ENCODE data around the gene EYS.

The EYS gene

DNA sequence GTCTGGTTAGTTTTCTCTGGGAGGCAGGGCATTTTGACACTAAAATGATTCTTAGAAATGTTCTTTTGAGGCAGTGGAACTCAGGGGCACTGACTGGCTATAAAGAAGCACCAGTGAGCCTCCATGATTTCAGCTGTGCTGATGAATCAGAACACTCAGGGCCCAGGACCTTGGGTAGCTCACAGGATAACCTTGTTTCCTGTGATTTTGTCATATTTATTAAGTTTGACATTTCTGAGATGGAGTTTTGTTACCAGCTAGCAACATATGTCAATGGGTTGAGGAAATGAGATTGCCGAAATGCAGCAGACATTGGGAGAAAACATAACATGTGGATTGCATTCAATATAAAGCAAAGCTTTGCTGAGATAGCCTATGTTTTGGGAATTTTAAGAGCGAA lies 802.4 kb downstream of the EYS start:
- no peaks in the 10 kb centered on the region for H3K27me3 ChIP-seq (ENCODE audit: control insufficient read depth, insufficient read depth, low read length)
- H3K79me2 ChIP-seq, result no peaks in the 10 kb centered on the region
- no peak overlapping the region for H3K9ac ChIP-seq
- H2AFZ ChIP-seq, result no peak overlapping the region
- H3K4me2 ChIP-seq (ENCODE audit: low read length), result no peak overlapping the region
- no peak overlapping the region for H3K4me3 ChIP-seq (ENCODE audit: low read depth, low read length)
- H3K9me3 ChIP-seq (ENCODE audit: control insufficient read depth, low read length), result no peaks in the 10 kb centered on the region
- H3K36me3 ChIP-seq (ENCODE audit: control insufficient read depth, insufficient read depth, low read length), result no peaks in the 10 kb centered on the region
- no peaks in the 10 kb centered on the region for H3K4me1 ChIP-seq
- TF ChIP-seq, protein P1, sequence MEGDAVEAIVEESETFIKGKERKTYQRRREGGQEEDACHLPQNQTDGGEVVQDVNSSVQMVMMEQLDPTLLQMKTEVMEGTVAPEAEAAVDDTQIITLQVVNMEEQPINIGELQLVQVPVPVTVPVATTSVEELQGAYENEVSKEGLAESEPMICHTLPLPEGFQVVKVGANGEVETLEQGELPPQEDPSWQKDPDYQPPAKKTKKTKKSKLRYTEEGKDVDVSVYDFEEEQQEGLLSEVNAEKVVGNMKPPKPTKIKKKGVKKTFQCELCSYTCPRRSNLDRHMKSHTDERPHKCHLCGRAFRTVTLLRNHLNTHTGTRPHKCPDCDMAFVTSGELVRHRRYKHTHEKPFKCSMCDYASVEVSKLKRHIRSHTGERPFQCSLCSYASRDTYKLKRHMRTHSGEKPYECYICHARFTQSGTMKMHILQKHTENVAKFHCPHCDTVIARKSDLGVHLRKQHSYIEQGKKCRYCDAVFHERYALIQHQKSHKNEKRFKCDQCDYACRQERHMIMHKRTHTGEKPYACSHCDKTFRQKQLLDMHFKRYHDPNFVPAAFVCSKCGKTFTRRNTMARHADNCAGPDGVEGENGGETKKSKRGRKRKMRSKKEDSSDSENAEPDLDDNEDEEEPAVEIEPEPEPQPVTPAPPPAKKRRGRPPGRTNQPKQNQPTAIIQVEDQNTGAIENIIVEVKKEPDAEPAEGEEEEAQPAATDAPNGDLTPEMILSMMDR (IDR thresholded peaks at IDR 0.05), result no peak
- no peak overlapping the region for H3K27ac ChIP-seq

DNA sequence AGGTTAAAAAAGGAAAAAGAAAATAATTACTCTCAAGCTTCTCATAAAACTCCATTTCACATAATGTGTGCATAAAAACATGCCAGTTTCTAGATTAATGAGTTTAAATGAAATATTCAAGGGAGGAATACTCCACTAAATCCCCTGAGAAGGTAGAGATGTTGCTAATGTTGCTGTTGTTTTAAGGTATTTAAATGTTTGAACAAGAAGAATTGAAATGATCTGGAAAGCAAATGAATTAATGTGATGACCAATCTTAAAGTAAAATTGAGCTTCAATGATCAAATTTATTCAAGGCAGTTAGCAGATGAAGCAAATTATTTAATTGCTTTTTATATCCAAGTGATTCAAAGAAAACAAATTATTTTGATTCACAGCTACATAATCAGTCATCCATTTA lies 804.4 kb downstream of the EYS start:
- Histone ChIP-seq H2AFZ (no peak overlapping the region), H3K27me3 (ENCODE audit: control insufficient read depth, insufficient read depth, low read length) (no peaks in the 10 kb centered on the region), H3K27ac (no peak overlapping the region), H3K79me2 (no peaks in the 10 kb centered on the region), H3K4me2 (ENCODE audit: low read length) (no peak overlapping the region), H3K36me3 (ENCODE audit: control insufficient read depth, insufficient read depth, low read length) (no peaks in the 10 kb centered on the region), H3K9me3 (ENCODE audit: control insufficient read depth, low read length) (no peaks in the 10 kb centered on the region), H3K9ac (no peak overlapping the region), H3K4me1 (no peaks in the 10 kb centered on the region), H3K4me3 (ENCODE audit: low read depth, low read length) (no peak overlapping the region)
- TF ChIP-seq, protein P1 (IDR thresholded peaks at IDR 0.05), result no peak

DNA sequence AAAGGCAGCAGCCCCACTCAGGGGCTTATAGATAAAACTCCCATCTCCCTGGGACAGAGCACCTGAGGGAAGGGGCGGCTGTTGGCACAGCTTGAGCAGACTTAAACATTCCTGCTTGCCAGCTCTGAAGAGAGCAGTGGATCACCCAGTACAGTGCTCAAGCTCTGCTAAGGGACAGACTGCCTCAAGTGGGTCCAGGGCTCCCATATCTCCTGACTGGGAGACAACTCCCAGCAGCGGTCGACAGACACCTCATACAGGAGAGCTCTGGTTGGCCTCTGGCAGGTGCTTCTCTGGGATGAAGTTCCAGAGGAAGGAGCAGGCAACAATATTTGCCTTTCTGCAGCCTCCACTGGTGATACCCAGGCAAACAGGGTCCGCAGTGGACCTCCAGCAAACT lies 810.1 kb downstream of the EYS start:
- H3K4me2 ChIP-seq (ENCODE audit: low read length), result no peak overlapping the region
- no peaks in the 10 kb centered on the region for H3K36me3 ChIP-seq (ENCODE audit: control insufficient read depth, insufficient read depth, low read length)
- TF ChIP-seq, protein P1 (IDR thresholded peaks at IDR 0.05), result no peak
- H3K27me3 ChIP-seq (ENCODE audit: control insufficient read depth, insufficient read depth, low read length), result no peaks in the 10 kb centered on the region
- H2AFZ ChIP-seq, result no peak overlapping the region
- H3K79me2 ChIP-seq, result no peaks in the 10 kb centered on the region
- no peaks in the 10 kb centered on the region for H3K4me1 ChIP-seq
- no peak overlapping the region for H3K27ac ChIP-seq
- no peak overlapping the region for H3K4me3 ChIP-seq (ENCODE audit: low read depth, low read length)
- no peaks in the 10 kb centered on the region for H3K9me3 ChIP-seq (ENCODE audit: control insufficient read depth, low read length)
- no peak overlapping the region for H3K9ac ChIP-seq

DNA sequence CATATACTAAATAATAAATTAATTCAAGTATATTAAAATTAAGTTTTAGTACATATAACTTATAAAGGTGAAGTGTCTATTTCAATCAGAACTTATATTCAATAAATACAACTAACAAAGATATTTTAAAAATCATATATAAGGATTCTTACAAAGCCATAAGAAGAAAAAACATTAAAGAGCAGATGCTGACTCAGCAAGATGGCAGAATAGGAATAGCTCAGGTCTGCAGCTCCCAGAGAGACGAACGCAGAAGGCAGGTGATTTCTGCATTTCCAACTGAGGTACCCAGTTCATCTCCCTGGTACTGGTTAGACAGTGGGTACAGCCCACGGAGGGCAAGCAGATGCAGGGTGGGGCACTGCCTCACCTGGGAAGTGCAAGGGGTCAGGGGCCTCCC lies 811.1 kb downstream of the EYS start:
- H3K4me2 ChIP-seq (ENCODE audit: low read length), result no peak overlapping the region
- no peaks in the 10 kb centered on the region for H3K4me1 ChIP-seq
- H3K9me3 ChIP-seq (ENCODE audit: control insufficient read depth, low read length), result no peaks in the 10 kb centered on the region
- H3K36me3 ChIP-seq (ENCODE audit: control insufficient read depth, insufficient read depth, low read length), result no peaks in the 10 kb centered on the region
- TF ChIP-seq, protein P1 (IDR thresholded peaks at IDR 0.05), result no peak
- H3K27me3 ChIP-seq (ENCODE audit: control insufficient read depth, insufficient read depth, low read length), result no peaks in the 10 kb centered on the region
- H3K4me3 ChIP-seq (ENCODE audit: low read depth, low read length), result no peak overlapping the region
- no peak overlapping the region for H2AFZ ChIP-seq
- no peak overlapping the region for H3K9ac ChIP-seq
- no peak overlapping the region for H3K27ac ChIP-seq
- no peaks in the 10 kb centered on the region for H3K79me2 ChIP-seq

DNA sequence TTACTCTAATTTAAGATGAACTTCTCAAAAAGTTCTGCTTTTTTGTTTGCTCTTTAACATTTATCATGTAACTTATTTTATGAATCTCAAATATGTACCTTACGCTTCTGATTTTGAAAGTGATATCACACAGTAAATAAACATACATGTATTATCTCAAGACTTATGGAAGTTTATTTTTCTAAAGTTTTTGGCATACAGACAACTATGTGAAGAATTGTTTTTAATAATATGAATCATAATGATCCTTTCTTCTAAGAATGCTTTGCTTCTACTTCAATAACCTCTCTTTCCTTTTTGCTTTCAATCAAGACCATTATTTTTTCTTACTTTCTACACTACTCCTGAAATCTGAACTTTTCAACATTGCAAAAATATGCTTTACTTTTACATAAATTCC lies 816.4 kb downstream of the EYS start:
- H3K36me3 ChIP-seq (ENCODE audit: control insufficient read depth, insufficient read depth, low read length), result no peaks in the 10 kb centered on the region
- H3K9ac ChIP-seq, result no peak overlapping the region
- H2AFZ ChIP-seq, result no peak overlapping the region
- TF ChIP-seq, protein P1 (IDR thresholded peaks at IDR 0.05), result no peak
- no peaks in the 10 kb centered on the region for H3K27me3 ChIP-seq (ENCODE audit: control insufficient read depth, insufficient read depth, low read length)
- no peak overlapping the region for H3K4me3 ChIP-seq (ENCODE audit: low read depth, low read length)
- H3K4me2 ChIP-seq (ENCODE audit: low read length), result no peak overlapping the region
- no peaks in the 10 kb centered on the region for H3K9me3 ChIP-seq (ENCODE audit: control insufficient read depth, low read length)
- no peaks in the 10 kb centered on the region for H3K4me1 ChIP-seq
- no peak overlapping the region for H3K27ac ChIP-seq
- H3K79me2 ChIP-seq, result no peaks in the 10 kb centered on the region

Data from parathyroid adenoma (tissue), 2 donors.